Right hindlimb (tissue), 1 donor: Measurements from ENCODE around the gene E2F4.

Experiments
- DNase-seq: peaks from one replicate; pipeline ENCODE4 v3.0.0-alpha.2; 2018

E2F4 gene

GRCh38 chr16:67174706-67175231 lies 17.2 kb upstream of the E2F4 start:
- DNase-seq, result no peak

DNA sequence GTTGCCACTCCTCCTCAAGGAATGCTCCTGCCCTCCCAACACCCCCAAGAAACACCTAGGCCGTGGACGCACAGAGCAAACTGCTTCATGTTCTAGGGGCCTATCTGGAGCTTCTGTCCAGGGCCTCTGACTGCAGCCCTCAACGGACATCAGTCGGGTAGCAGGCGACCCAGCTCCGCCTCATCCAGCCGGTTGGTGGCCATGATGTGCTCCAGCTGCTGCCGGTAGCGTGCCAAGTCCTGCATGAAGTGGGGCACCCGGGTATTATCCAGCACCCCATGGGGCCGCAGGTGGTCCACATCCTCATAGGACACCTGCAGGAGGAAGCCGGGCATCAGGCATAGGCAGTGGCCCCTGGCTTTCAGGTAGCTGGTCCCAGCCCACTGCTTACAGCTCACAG lies 15.3 kb upstream of the E2F4 start:
- DNase-seq, result no peak

GRCh38 chr16:67177743-67178699 lies 13.9 kb upstream of the E2F4 start:
- peak; percentile 76 for DNase-seq

DNA sequence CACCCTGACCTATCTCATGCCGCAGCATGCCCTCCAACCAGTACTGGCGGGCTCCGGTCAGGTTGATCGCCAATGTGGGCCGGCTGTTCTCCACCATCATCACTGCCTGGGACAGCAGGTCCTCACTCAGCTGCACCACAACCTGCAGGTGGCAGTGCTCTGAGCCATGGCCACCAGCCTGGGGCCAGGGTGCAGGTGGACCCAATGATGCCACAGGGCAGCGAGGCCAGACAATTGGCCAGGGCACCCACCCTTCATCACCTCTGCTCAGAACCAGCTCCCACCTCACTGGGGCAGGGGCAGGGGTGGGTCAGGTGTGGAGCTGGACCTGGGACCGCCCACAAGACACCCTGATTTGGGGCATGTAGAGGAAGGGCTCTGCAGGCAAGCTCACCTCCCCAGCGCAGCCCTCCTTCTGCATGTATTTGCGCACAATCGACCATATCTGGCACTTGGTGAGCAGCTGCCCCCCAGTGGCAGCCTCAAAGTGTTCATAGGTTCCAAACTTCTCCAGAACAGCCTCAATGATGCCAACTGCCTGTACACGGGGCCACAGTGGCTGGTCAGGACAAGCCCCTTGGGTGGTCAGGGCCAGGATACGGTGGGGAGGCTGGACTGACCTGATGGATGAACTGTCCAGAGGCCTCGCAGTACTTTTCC lies 12.4 kb upstream of the E2F4 start:
- no peak for DNase-seq

GRCh38 chr16:67180166-67180565 lies 11.8 kb upstream of the E2F4 start:
- no peak for DNase-seq

DNA sequence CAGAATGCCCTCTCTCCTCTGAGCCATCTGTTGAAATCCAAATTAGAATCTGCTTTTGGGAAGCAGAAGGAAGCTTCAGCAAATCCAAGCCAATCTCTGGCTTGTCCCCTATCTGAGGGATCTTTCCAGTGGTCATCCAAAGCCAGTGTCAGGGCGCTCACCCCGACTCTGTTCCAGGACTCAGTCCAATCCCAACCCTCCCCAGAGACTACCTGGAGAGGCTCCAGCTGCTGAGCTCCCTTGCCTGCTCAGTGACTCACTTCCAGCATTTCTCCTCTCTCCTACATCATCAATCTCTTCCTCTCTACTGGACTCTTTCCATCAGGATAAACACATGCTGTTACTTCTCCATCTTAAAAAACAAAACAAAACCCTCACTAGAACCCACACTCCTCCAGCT lies 10.6 kb upstream of the E2F4 start:
- DNase-seq, result no peak

DNA sequence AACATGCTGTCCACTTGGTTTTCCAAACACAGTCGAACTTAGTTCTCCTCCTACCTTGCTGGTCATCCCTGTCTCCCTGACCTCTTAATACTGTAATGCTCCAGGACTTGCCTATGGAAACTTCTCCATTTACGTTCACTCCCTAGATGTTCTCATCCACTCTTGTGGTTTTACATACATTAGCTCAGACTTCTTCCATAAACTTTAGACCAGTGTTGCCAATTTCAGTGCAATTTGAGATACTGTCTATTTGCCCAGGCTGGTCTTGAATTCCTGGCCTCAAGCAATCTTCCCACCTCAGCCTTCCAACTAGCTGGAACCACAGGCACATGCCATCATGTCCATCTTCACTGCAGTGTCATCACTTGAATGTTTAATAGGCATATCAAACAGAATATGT lies 9.7 kb upstream of the E2F4 start:
- DNase-seq, result no peak

DNA sequence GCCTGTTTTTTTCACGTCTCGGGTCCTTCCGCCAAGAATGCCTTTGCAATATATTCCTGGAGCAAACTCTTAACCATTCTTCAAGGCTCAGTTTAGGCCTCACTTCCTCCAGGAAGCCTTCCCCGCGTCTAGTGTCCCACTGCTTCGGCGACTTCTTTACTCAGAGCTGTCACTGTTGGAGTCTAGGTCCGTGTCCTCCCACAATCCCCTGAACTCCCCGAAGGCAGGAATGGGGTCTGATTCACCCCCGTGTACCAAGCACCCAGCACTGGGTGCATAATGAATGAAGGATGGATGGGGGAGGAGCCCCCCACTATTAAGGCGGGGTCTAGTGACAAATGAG lies 8.7 kb upstream of the E2F4 start:
- DNase-seq, result no peak

DNA sequence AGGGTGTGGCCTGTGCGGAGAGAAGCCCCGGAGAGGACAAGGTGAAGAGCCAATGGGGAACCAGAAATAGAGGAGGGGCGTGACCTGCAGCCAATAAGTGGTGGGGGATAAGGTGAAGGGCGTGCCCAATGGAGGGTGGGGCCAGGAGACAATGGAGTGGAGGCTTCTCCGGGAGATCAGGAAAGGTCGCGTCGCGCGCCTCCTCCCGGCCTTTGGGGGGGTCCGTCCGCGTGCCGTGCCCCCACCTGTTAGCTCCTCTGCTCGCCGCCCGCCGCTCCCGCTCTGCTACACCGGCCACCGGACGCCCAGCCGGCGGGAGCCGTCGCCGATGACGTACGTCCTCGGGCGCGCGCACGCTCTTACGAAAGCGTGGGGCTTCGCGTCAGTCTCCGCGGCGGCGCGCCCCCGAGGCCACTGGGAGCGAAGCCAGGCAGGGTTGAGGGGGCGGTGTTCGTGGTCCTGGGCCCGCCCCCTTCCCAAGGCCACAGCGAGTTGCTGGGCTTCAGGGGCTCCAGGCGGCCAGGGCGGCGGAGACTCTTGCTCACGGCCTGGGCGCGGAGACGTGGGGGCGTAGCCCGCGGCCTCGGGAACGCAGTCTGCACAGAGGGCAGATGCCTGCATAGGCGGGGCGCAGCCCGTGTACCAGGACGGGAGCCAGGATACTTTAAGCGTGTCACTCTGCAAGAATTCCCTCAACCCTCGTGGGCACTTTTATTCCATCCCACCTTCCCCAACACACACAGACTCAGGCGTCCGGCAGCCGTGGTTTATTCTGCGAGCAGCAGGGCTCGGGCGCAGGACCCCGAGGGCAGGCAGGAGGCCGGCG lies 8.1 kb upstream of the E2F4 start, which contains the start of gene MATCAP1:
TSS of gene MATCAP1 (minus strand) at position 337 of the 826 bp plus-strand sequence. CDS start 3,353 bp downstream, outside the sequence.
- peak; percentile 97 for DNase-seq

- no peak for DNase-seq
Measured at GRCh38 chr16:67184453-67184994, 7.4 kb upstream of the E2F4 start.

GRCh38 chr16:67184995-67185650 lies 6.8 kb upstream of the E2F4 start:
- peak; percentile 94 for DNase-seq

- DNase-seq, result no peak
Measured at GRCh38 chr16:67185651-67186134, 6.3 kb upstream of the E2F4 start.

DNA sequence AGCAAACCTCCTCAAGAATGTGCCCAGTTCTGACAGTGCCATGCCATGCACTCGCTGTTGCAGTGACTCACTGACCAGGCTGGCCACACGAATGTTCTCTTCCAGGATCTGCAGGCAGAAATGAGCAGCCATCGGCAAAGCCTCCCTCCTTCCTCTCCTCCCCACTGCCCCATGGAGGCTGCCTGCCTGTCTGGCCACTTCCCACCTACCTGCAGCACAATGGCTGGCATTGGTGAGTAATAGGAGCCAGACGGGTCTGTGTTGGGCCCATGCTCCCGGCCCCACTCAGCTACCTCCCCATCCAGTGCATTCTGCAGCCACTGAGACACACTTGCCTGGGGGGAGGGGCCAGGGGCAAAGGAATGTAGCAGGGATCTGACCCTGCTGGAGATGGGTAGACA lies 5.4 kb upstream of the E2F4 start:
- no peak for DNase-seq

- peak; percentile 72 for DNase-seq
Measured at GRCh38 chr16:67187175-67187890, 4.6 kb upstream of the E2F4 start.

DNA sequence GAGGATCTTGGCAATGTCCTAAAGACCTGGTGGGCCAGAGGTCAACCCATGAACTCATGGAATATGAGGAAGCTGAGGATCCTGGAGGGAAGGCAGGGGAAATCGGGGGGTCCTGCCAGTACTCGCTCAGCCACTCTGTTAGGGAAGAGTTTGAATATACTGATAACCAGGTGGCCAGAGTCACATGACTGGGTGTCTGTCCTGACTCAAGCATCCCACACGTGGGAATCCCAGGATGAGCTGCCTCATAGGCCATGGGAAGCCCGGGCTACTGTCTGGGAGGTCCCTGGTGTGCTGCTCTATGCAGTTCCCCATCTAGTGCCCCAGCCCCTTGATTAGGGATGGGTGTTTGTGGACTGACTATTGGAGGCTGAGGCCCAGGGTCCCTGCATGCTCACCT lies 3.6 kb upstream of the E2F4 start:
- DNase-seq, result no peak

- no peak for DNase-seq
Measured at GRCh38 chr16:67188798-67189197, 3.2 kb upstream of the E2F4 start.

DNA sequence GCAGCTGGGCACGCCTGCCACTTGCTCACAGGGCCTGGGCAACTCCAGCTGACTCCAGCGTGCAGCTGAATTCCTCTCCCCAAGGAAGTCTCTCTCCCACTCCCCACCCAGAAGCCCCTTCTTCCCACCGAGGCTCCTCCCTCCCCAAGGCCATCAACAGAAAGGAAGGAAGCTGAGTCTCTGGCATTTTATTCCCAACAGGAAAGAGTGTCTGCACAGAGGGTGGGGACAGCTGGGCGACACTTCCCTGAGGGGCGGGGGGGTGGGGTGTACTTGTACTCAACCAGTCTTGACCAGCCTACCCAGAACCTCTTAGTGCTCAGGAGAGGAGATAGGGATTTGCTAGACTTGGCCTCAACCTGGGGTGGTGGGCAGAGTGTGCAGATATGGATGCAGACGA lies 1.9 kb upstream of the E2F4 start, which contains the start of gene EXOC3L1:
TSS of gene EXOC3L1 (minus strand) at position 96 of the 400 bp plus-strand sequence. CDS start 460 bp downstream, outside the sequence.
- DNase-seq, result no peak

GRCh38 chr16:67190448-67191399 lies 1.2 kb upstream of the E2F4 start:
- DNase-seq, result no peak

GRCh38 chr16:67191411-67191994 lies 452 bp upstream of the E2F4 start:
- DNase-seq, result no peak
